ENCODE measurements around the gene LIMA1. TPM values are rescaled to one million over a fixed set of nuclear protein-coding genes. Genes with fewer than 3 reads are reported as not detected.

The LIMA1 gene
- total RNA-seq, 2 donors from 2014 or later = 20.1 to 26.0 TPM

GRCh38 chr12:50195832-50196231, 87.5 kb downstream of the LIMA1 start:
- Histone ChIP-seq H3K9ac (ENCODE audit: extremely low read depth, low read length, poor library complexity, severe bottlenecking) (no peak overlapping the region), H3K9me3 (ENCODE audit: control insufficient read depth, low read length) (no peaks in the 10 kb centered on the region), H3K4me1 (ENCODE audit: control insufficient read depth, insufficient read depth, low read length) (no peaks in the 10 kb centered on the region), H3K4me3 (ENCODE audit: low read length) (no peak overlapping the region), H3K27ac (ENCODE audit: low read depth, low read length) (no peak overlapping the region), H3K36me3 (ENCODE audit: control insufficient read depth, insufficient read depth, low read length) (peaks cover 59% of the 10 kb centered on the region), H3K27me3 (ENCODE audit: control insufficient read depth, insufficient read depth, low read length, poor library complexity, severe bottlenecking) (no peaks in the 10 kb centered on the region)
- no peak overlapping the region for H3K4me3 Mint-ChIP-seq
- no peaks in the 10 kb centered on the region for H3K27me3 Mint-ChIP-seq (ENCODE audit: insufficient read depth)
- WGBS, 2 experiments (ENCODE audit: insufficient coverage in 1 of 2, insufficient read length in 1 of 2) = 91 to 100% methylated on average over 1 to 4 of the region's 4 CpGs
- peaks cover 3% of the 10 kb centered on the region for H3K4me1 Mint-ChIP-seq
- H3K9me3 Mint-ChIP-seq = no peaks in the 10 kb centered on the region
- peaks cover 49% of the 10 kb centered on the region for H3K36me3 Mint-ChIP-seq (ENCODE audit: low read depth)
- TF ChIP-seq, protein P1, sequence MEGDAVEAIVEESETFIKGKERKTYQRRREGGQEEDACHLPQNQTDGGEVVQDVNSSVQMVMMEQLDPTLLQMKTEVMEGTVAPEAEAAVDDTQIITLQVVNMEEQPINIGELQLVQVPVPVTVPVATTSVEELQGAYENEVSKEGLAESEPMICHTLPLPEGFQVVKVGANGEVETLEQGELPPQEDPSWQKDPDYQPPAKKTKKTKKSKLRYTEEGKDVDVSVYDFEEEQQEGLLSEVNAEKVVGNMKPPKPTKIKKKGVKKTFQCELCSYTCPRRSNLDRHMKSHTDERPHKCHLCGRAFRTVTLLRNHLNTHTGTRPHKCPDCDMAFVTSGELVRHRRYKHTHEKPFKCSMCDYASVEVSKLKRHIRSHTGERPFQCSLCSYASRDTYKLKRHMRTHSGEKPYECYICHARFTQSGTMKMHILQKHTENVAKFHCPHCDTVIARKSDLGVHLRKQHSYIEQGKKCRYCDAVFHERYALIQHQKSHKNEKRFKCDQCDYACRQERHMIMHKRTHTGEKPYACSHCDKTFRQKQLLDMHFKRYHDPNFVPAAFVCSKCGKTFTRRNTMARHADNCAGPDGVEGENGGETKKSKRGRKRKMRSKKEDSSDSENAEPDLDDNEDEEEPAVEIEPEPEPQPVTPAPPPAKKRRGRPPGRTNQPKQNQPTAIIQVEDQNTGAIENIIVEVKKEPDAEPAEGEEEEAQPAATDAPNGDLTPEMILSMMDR (conservative IDR thresholded peaks at IDR 0.05) = no peak
- no peak for DNase-seq
- H3K27ac Mint-ChIP-seq = no peak overlapping the region

GRCh38 chr12:50192908-50193307, 90.4 kb downstream of the LIMA1 start:
- Mint-ChIP-seq H3K4me1 (peaks cover 3% of the 10 kb centered on the region), H3K9me3 (no peaks in the 10 kb centered on the region), H3K36me3 (ENCODE audit: low read depth) (peaks cover 26% of the 10 kb centered on the region), H3K27ac (no peak overlapping the region), H3K4me3 (no peak overlapping the region), H3K27me3 (ENCODE audit: insufficient read depth) (no peaks in the 10 kb centered on the region)
- 87% methylated on average over 5 of the region's 5 CpGs; no CpG with 5 or more reads in 1 of the 2 experiments for WGBS, 2 experiments (ENCODE audit: insufficient coverage in 1 of 2, insufficient read length in 1 of 2)
- no peaks in the 10 kb centered on the region for H3K27me3 ChIP-seq (ENCODE audit: control insufficient read depth, insufficient read depth, low read length, poor library complexity, severe bottlenecking)
- H3K4me1 ChIP-seq (ENCODE audit: control insufficient read depth, insufficient read depth, low read length) = no peaks in the 10 kb centered on the region
- no peak overlapping the region for H3K27ac ChIP-seq (ENCODE audit: low read depth, low read length)
- H3K9me3 ChIP-seq (ENCODE audit: control insufficient read depth, low read length) = no peaks in the 10 kb centered on the region
- H3K4me3 ChIP-seq (ENCODE audit: low read length) = no peak overlapping the region
- no peak overlapping the region for H3K9ac ChIP-seq (ENCODE audit: extremely low read depth, low read length, poor library complexity, severe bottlenecking)
- TF ChIP-seq, protein P1 (conservative IDR thresholded peaks at IDR 0.05) = no peak
- no peak for DNase-seq
- peaks cover 55% of the 10 kb centered on the region for H3K36me3 ChIP-seq (ENCODE audit: control insufficient read depth, insufficient read depth, low read length)

DNA sequence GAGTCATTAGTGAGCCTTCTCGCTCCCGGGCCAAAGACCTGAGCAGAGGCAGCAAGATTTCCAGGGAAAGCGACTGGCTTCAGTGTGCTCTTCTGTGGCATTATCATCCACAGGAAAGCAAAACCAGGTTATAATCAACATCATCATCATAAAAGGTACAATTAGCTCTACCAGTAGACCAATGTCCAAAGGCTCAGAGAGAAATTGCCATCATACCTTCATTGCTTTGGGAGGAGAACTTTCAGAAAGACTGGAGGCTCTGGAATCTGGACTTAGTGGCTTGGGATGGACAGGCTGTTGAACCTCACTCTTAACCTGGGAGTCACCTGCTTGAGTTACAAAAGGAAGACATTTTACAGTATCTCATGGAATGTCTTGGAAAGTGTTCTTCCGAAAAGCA, 91.1 kb downstream of the LIMA1 start:
- WGBS, 2 experiments (ENCODE audit: insufficient coverage in 1 of 2, insufficient read length in 1 of 2) = 93 to 97% methylated on average over 3 to 4 of the region's 4 CpGs
- no peak overlapping the region for H3K27ac Mint-ChIP-seq
- DNase-seq = peak; percentile 22
- no peak overlapping the region for H3K4me3 ChIP-seq (ENCODE audit: low read length)
- H3K27me3 ChIP-seq (ENCODE audit: control insufficient read depth, insufficient read depth, low read length, poor library complexity, severe bottlenecking) = no peaks in the 10 kb centered on the region
- H3K9ac ChIP-seq (ENCODE audit: extremely low read depth, low read length, poor library complexity, severe bottlenecking) = no peak overlapping the region
- H3K9me3 Mint-ChIP-seq = no peaks in the 10 kb centered on the region
- H3K27me3 Mint-ChIP-seq (ENCODE audit: insufficient read depth) = no peaks in the 10 kb centered on the region
- peaks cover 60% of the 10 kb centered on the region for H3K36me3 ChIP-seq (ENCODE audit: control insufficient read depth, insufficient read depth, low read length)
- no peak overlapping the region for H3K4me3 Mint-ChIP-seq
- H3K9me3 ChIP-seq (ENCODE audit: control insufficient read depth, low read length) = no peaks in the 10 kb centered on the region
- H3K4me1 ChIP-seq (ENCODE audit: control insufficient read depth, insufficient read depth, low read length) = no peaks in the 10 kb centered on the region
- H3K36me3 Mint-ChIP-seq (ENCODE audit: low read depth) = peaks cover 23% of the 10 kb centered on the region
- TF ChIP-seq, protein P1 (conservative IDR thresholded peaks at IDR 0.05) = no peak
- H3K4me1 Mint-ChIP-seq = peaks cover under 1% of the 10 kb centered on the region
- H3K27ac ChIP-seq (ENCODE audit: low read depth, low read length) = no peak overlapping the region
